Measurements from ENCODE around the gene TLL1.

The TLL1 gene

GRCh38 chr4:165971933-165972332 is 98.9 kb downstream of the TLL1 start:
- no peak for DNase-seq (ENCODE audit: low read depth)

DNA sequence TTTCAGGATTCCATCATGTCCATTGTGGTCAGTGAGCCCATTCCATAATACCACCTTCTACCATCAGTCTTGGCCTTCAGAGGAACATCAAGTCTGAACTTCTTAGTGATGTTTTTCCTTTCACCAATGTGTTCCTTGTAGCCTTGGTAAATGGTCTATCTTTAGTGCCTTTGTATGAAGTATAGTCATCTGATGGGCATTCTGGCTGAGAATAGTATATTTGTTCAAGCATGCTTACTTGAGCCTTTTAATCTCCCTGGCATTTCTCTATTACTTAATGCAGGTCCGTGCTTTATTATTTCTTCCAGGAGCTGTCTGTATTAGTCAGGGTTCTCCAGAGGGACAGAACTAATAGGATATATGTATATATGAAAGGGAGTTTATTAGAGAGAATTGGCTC is 99.7 kb downstream of the TLL1 start:
- no peak for DNase-seq (ENCODE audit: low read depth)

DNA sequence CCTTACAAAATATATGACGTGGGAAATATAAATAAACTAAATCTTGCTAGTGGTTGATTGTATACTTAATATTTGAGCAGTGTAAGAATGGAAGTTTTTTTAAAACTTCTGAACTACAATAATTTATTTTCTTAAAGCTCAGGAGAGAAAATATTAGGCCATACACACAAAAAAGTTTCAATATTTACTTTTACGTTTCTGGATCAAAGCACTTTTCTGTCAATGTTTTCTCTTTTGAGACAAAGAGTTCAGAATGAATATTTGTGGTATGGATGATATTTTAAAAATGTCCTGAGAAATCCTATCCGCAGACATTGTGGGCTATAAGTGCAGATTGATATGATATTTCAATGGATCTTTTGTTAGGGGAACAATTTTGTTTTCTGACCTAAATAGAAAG is 109.9 kb downstream of the TLL1 start:
- DNase-seq (ENCODE audit: low read depth), result no peak

- DNase-seq (ENCODE audit: low read depth), result no peak
These were observed 114.1 kb downstream of the TLL1 start for GRCh38 chr4:165986956-165987698.

DNA sequence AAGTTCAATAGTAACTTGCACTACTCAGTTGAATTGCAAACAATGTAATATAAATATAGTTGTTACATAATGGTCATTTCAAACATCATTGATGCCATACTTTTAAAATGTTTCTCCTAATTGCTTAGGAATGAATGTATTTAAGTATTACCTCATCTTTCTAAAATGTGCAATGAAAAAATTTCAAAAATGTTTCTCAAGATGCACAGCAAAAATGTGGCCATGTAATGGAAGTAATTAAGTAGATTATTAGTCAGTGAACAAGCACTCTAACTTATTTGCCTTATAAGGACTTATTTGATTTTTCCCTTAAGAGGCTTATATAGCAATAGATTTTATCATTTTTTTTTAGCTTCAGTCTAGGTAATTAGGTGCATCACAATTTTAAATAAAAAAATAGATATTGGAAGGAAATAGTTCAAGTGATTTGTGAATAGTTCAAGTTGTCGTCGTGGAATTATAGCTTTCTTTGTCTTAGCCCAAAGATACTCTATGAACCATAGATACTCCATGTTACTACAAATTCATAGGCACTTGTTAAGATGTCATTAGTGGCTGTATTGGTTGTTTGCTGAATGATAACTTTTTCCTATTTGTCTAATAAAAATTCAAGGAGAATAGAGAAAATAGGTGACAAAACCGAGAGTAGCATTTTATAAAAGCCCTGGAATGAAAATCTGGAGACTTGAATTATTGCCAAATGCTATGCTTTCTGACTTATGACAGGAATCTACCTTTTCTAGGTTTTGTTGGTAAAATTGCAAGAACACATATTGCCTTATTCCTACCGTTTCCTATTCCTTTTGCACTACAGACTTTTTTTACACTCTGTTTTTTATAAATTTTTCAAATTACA is 118.5 kb downstream of the TLL1 start:
- DNase-seq (ENCODE audit: low read depth), result no peak

DNA sequence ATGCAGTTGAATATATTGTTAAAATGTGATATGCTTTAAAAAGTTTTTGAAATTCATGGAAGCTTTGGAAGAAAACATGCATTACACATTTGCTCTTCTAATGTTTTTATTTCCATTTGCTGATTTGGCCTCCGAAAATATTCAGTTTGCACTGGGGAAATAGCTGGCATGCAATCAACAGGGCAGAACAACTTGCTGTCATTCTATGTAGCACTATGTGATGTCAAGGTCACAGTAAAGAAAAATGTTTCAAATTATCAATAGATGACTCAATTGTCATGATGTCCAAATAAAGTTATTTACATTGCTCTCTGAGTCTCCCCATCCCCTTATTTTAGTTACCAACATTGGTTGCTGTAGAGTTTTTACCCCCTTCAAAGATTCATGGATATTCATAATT is 119.2 kb downstream of the TLL1 start:
- DNase-seq (ENCODE audit: low read depth), result no peak

DNA sequence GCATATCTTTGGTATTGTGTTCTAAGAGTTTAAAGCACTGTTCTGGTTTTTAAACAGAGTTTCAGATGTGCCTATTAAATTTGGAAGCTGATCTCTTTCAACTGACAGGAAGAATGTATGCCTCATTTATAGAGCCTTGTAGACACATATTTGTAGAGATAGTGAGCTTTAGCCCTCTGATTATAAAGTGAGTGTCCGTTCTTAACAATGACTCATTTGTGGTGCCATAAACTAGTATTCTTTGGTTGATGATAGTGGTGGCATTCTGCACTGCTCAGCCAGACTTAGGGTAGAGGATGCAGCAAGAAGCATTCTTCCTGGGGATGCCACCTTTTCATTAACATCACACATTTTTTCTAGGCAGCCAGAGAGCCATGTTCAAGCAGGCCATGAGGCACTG is 121.7 kb downstream of the TLL1 start:
- DNase-seq (ENCODE audit: low read depth), result no peak

DNA sequence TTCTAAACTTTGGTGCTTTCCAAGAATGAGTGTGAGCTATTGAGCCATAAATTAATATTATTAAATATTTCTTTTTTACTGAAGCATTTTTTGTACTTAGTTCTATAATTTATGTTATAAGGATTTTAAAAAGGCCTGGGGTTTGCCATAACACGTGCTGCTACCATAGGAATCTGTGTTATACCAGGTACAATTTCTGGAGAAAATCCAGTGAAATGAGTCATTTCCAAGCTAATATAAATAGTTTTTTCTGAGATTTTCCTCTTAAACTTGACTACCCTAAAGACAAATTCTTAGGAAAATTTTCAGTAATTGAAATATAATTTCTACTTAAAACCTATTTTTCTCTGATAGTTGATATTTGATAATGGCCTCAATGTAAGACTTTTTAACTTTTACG is 130.8 kb downstream of the TLL1 start:
- DNase-seq (ENCODE audit: low read depth), result no peak

- DNase-seq (ENCODE audit: low read depth), result no peak
These were observed 133.2 kb downstream of the TLL1 start for GRCh38 chr4:166006217-166006616.

GRCh38 chr4:166008510-166008909 is 135.5 kb downstream of the TLL1 start:
- no peak for DNase-seq (ENCODE audit: low read depth)

DNA sequence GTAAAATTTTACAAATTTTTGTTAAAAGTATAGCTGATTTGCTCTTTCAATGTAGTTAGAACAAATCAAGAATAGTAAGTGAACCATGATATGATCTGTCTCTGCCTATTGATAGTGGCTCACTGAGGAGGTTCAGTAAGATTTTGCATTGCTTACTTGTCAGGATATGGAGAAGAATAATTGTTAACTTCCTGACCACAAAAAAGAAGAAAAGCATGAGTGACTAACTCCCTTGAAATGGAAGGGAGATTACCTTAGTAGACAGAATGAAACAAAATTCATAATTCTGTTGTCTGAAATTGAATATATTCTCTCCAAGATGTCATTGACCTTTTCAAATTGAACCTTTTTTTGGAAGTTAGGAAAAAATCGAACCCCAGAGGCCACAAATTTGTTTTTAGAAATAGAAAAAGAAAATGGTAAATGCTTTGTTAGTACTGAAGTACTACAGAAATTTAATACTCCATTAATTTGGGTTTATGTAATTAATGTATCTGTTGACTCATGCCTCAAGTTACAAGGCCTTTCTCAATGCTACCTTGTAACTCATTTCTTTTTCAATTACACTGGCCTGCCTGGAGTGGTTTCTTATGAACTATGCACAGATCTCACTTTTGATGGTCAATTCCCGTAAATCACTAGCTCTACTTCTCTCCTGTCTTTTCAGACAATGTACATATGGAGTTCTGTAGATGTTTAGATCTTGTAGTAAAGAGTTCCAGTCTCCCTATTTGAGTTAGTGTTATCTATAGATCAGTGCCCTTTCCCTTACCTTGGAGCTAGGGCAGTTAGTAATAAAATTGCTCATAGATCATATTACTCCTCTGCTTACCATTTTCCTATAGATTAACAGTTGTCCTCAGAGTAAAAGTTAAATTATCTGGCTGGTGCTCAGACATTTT is 139.3 kb downstream of the TLL1 start:
- DNase-seq (ENCODE audit: low read depth), result no peak

DNA sequence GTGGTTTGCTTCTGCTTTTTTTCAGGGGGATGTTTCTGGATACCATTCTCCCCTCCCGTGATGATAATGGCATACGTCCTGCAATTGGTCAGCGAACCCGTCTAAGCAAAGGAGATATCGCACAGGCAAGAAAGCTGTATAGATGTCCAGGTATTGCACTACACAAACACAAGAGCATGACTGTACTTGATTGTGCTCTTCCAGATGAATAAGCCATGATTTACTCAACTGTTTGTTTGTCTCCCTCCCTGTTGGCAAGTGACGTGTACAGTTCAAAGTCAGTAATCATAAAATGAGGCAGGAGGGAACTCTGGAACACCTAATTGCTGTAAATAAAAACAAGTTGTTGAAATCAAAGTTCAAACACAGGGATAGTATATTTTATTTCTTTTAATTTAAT is 141.4 kb downstream of the TLL1 start:
- no peak for DNase-seq (ENCODE audit: low read depth)

GRCh38 chr4:166017804-166018203 is 144.8 kb downstream of the TLL1 start:
- DNase-seq (ENCODE audit: low read depth), result no peak

DNA sequence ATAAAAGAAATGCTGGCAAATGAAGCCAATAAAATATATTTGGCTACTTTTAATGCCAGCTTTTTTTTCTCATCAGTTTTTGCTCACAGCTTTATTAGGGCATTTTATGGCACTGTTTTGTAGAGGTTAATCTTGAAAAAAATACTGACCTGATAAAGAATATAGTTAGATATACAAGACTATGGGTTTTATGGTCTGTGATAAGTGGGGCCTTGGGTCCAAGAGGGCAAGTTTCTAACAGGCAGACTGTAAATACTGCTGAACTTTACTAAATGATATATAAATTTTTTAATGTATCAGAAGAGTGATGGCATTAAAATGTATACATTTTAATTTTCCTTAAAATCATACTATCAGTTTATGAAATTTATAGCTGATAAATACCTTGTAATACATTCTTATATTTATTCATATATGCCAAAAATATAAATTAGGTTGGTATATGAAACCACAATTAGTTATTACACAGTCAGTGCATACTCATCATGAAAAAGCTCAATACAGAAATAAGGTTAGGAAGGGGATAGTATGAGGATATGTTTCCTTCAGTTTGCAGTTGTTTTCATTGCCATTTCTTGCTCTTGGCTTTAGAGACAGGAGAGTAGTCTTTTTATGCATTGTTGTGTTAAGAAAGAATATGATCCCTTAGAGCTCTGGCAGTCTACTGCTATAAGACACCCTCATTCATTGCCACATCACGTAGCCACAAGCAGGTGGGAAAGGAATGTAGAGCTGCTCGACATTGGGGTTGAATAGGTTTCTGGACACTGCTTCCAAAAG is 146.6 kb downstream of the TLL1 start:
- DNase-seq (ENCODE audit: low read depth), result no peak

- DNase-seq (ENCODE audit: low read depth), result no peak
These were observed 148.6 kb downstream of the TLL1 start for GRCh38 chr4:166021617-166022016.

DNA sequence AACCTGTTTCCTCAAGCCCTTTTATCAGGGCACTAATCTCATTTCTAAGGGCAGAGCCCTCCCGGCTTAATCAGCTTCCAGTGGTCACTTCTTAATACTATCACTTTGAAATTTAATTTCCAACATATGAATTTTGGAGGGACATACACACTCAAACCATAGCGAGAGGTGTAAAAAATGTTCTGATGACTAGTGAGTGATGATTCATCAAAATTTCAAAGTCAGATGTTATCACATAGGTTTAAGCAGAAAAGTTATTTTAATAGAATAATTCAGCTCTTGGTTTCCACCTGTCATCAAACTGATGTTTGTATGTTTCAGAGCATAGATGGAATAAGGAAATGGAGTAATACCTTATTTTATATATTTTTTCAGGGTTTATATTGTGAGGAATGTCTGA is 161.9 kb downstream of the TLL1 start:
- no peak for DNase-seq (ENCODE audit: low read depth)

DNA sequence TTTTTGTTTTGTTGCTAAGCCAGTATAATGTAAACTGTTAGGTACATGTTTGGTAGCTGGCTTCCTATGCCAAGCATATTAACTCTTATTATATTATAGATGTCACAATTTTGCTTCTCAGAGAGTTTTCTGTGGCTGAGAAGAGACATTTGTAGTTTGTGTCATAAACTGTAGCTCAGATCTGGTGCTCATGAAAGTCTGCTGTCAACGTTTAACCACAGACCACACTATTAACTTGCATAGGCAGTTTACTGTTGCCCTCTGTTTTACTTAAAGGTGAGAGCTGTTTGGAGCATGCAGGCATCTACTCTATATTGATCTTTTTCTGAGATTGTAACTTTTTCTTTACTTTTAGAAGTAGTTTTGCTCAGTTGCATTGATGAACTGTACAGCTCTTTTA is 166.8 kb downstream of the TLL1 start:
- no peak for DNase-seq (ENCODE audit: low read depth)

DNA sequence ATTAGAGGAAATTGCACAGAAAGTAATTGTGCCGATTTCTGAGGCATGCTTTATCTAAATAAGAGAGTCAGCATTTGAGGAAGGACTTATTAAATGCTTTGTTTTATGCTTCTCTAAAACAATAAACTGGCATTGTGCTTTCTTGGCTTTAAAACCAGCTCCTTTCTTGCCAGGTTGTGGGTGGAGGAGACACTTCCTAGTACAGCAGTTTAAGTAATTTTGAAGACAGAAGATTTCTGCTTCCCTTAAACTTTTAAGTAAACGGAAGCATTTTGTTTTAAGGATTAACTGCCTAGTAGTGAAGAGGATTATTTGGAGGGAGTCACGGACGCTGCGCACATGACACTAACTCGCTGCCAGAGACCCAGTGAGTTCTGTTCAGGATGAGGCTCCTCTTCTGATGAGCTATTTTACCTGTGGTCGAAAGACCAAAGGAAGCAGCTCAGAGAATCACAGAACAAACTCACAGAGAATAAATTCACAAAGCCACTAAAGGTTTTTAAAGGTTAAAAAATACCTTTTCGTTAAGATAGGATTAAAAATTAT is 169.5 kb downstream of the TLL1 start:
- DNase-seq (ENCODE audit: low read depth), result no peak

GRCh38 chr4:166043801-166044200 is 170.8 kb downstream of the TLL1 start:
- DNase-seq (ENCODE audit: low read depth), result no peak

- no peak for DNase-seq (ENCODE audit: low read depth)
These were observed 171.8 kb downstream of the TLL1 start for GRCh38 chr4:166044871-166045270.

- DNase-seq (ENCODE audit: low read depth), result no peak
These were observed 172.4 kb downstream of the TLL1 start for GRCh38 chr4:166045457-166045856.
